ENCODE measurements around the gene SPDYE16.
"Not testable (repeated sequence)": the region's sequence is repeated elsewhere in the genome, so short reads cannot be mapped to it uniquely, and the experiment has no call there.

Gene SPDYE16

GRCh38 chr7:76543197-76543596 is at the start of gene SPDYE16:
Gene SPDYE16 (minus strand): TSS chr7:76543297. CDS start chr7:76541459, 1,838 bp downstream.
- not testable (repeated sequence) for DNase-seq (ENCODE audit: low read depth)

- DNase-seq (ENCODE audit: low read depth), result not testable (repeated sequence)
Observed at GRCh38 chr7:76592694-76593093, 49.6 kb upstream of the SPDYE16 start.

GRCh38 chr7:76591602-76592304 is 48.7 kb upstream of the SPDYE16 start:
- DNase-seq (ENCODE audit: low read depth), result not testable (repeated sequence)

- DNase-seq (ENCODE audit: low read depth), result not testable (repeated sequence)
Observed at GRCh38 chr7:76591033-76591432, 47.9 kb upstream of the SPDYE16 start.

- not testable (repeated sequence) for DNase-seq (ENCODE audit: low read depth)
Observed at GRCh38 chr7:76588586-76588985, 45.5 kb upstream of the SPDYE16 start.

- not testable (repeated sequence) for DNase-seq (ENCODE audit: low read depth)
Observed at GRCh38 chr7:76586585-76587315, 43.7 kb upstream of the SPDYE16 start.

- DNase-seq (ENCODE audit: low read depth), result not testable (repeated sequence)
Observed at GRCh38 chr7:76583636-76584281, 40.7 kb upstream of the SPDYE16 start.

GRCh38 chr7:76582848-76583631 is 39.9 kb upstream of the SPDYE16 start:
- DNase-seq (ENCODE audit: low read depth), result not testable (repeated sequence)

GRCh38 chr7:76575919-76576655 is 33.0 kb upstream of the SPDYE16 start:
- DNase-seq (ENCODE audit: low read depth), result not testable (repeated sequence)

- not testable (repeated sequence) for DNase-seq (ENCODE audit: low read depth)
Observed at GRCh38 chr7:76575431-76575830, 32.3 kb upstream of the SPDYE16 start.

- DNase-seq (ENCODE audit: low read depth), result not testable (repeated sequence)
Observed at GRCh38 chr7:76572296-76572695, 29.2 kb upstream of the SPDYE16 start.

- DNase-seq (ENCODE audit: low read depth), result not testable (repeated sequence)
Observed at GRCh38 chr7:76570324-76570775, 27.3 kb upstream of the SPDYE16 start.

- DNase-seq (ENCODE audit: low read depth), result not testable (repeated sequence)
Observed at GRCh38 chr7:76568742-76569141, 25.6 kb upstream of the SPDYE16 start.

- not testable (repeated sequence) for DNase-seq (ENCODE audit: low read depth)
Observed at GRCh38 chr7:76567753-76568152, 24.7 kb upstream of the SPDYE16 start.

- not testable (repeated sequence) for DNase-seq (ENCODE audit: low read depth)
Observed at GRCh38 chr7:76567311-76567710, 24.2 kb upstream of the SPDYE16 start.

- not testable (repeated sequence) for DNase-seq (ENCODE audit: low read depth)
Observed at GRCh38 chr7:76565001-76565400, 21.9 kb upstream of the SPDYE16 start.

GRCh38 chr7:76561342-76561741 is 18.2 kb upstream of the SPDYE16 start:
- not testable (repeated sequence) for DNase-seq (ENCODE audit: low read depth)

GRCh38 chr7:76560157-76560556 is 17.1 kb upstream of the SPDYE16 start:
- DNase-seq (ENCODE audit: low read depth), result not testable (repeated sequence)

GRCh38 chr7:76559685-76560084 is 16.6 kb upstream of the SPDYE16 start:
- not testable (repeated sequence) for DNase-seq (ENCODE audit: low read depth)

GRCh38 chr7:76551992-76552391 is 8.9 kb upstream of the SPDYE16 start:
- not testable (repeated sequence) for DNase-seq (ENCODE audit: low read depth)

- not testable (repeated sequence) for DNase-seq (ENCODE audit: low read depth)
Observed at GRCh38 chr7:76549855-76550248, 6.8 kb upstream of the SPDYE16 start.

Measured in stimulated activated CD8-positive, alpha-beta memory T cell treated with anti-CD3 and anti-CD28 coated beads, Interleukin-15, amount 100 ng/mL, for 1 hour (primary cell).